Mammary epithelial cell (primary cell): ENCODE measurements around the gene STON2.

Experiments used
- EZH2 ChIP-seq: IDR thresholded peaks from 2 replicates; pipeline ENCODE4 v1.6.1; 2012; ENCODE audit warnings: low read length, inconsistent platforms, borderline replicate concordance
- TF ChIP-seq, protein P1 (sequence below), 2 donors: IDR thresholded peaks in 1 of 2; conservative IDR thresholded peaks in 1 of 2; 2 replicates each; pipeline ENCODE4 v1.5.1; 2011 to 2012; ENCODE audit warnings: inconsistent platforms in 2 of 2, low read length in 2 of 2, mild to moderate bottlenecking in 2 of 2, control low read depth in 1 of 2, low read depth in 1 of 2; ENCODE audit not compliant: insufficient read depth in 1 of 2; ENCODE audit errors: extremely low read depth in 1 of 2

DNA sequence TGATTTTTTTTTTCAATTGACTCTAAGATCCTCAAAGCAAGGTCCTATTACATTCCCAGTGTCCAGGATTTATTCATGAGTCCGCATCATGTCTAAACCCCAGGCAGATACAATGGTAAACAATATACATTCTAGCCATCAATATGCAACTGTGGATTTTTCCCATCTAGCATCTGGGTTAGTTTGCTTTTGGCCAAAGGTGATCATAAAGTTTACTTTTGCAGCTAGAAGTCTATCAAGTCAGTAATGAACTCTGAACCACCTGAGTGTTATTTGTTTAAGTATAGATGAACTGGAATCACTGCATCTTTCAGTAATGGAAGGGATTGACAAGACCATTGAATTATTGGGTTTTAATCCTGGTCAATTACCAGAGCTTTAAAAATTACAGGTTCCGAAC lies 80.8 kb downstream of the STON2 start:
- TF ChIP-seq, protein P1, sequence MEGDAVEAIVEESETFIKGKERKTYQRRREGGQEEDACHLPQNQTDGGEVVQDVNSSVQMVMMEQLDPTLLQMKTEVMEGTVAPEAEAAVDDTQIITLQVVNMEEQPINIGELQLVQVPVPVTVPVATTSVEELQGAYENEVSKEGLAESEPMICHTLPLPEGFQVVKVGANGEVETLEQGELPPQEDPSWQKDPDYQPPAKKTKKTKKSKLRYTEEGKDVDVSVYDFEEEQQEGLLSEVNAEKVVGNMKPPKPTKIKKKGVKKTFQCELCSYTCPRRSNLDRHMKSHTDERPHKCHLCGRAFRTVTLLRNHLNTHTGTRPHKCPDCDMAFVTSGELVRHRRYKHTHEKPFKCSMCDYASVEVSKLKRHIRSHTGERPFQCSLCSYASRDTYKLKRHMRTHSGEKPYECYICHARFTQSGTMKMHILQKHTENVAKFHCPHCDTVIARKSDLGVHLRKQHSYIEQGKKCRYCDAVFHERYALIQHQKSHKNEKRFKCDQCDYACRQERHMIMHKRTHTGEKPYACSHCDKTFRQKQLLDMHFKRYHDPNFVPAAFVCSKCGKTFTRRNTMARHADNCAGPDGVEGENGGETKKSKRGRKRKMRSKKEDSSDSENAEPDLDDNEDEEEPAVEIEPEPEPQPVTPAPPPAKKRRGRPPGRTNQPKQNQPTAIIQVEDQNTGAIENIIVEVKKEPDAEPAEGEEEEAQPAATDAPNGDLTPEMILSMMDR (conservative IDR thresholded peaks at IDR 0.05 in 1 of 2, IDR thresholded peaks at IDR 0.05 in 1 of 2; ENCODE audit: extremely low read depth in 1 of 2, insufficient read depth in 1 of 2, low read depth in 1 of 2, low read length in 2 of 2), result no peak
- no peak for TF ChIP-seq EZH2
